H9 (cell line): ENCODE results near the gene SLC27A6. TPM values are rescaled to one million over a fixed set of nuclear protein-coding genes. Genes with fewer than 3 reads are reported as not detected.

Experiments
- DNase-seq: peaks from one replicate; pipeline ENCODE4 v3.0.0-alpha.2; 2017
- H2AFZ ChIP-seq: one replicate; pipeline ENCODE4 v1.6.1; 2013; ENCODE audit warnings: mild to moderate bottlenecking, low read length, control low read depth, moderate library complexity
- H2AK5ac ChIP-seq: 2 replicates; pipeline ENCODE4 v1.6.1; 2013; ENCODE audit warnings: low read length, control low read depth, mixed read lengths; ENCODE audit not compliant: insufficient read length
- H2BK120ac ChIP-seq: one replicate; pipeline ENCODE4 v1.6.1; 2013; ENCODE audit warnings: low read depth, mild to moderate bottlenecking, low read length, control low read depth, inconsistent platforms; ENCODE audit not compliant: poor library complexity, severe bottlenecking
- H2BK12ac ChIP-seq: 2 replicates; pipeline ENCODE4 v1.6.1; 2013; ENCODE audit warnings: low read length, control low read depth, mixed read lengths, low read depth; ENCODE audit not compliant: insufficient read length
- H2BK15ac ChIP-seq: 2 replicates; pipeline ENCODE4 v1.6.1; 2013; ENCODE audit warnings: low read depth, low read length, control low read depth
- H2BK20ac ChIP-seq: one replicate; pipeline ENCODE4 v1.6.1; 2013; ENCODE audit warnings: low read depth, mild to moderate bottlenecking, low read length, control low read depth, inconsistent platforms; ENCODE audit not compliant: poor library complexity, severe bottlenecking
- H2BK5ac ChIP-seq: 2 replicates; pipeline ENCODE4 v1.6.1; 2013; ENCODE audit warnings: low read length, control low read depth, mixed read lengths; ENCODE audit not compliant: insufficient read length
- H3K14ac ChIP-seq: 2 replicates; pipeline ENCODE4 v1.6.1; 2013; ENCODE audit warnings: low read length, control low read depth; ENCODE audit not compliant: insufficient read depth
- H3K18ac ChIP-seq: 2 replicates; pipeline ENCODE4 v1.6.1; 2013; ENCODE audit warnings: low read depth, mild to moderate bottlenecking, mixed read lengths, low read length, control low read depth; ENCODE audit not compliant: insufficient read length
- H3K23ac ChIP-seq: 2 replicates; pipeline ENCODE4 v1.6.1; 2013; ENCODE audit warnings: low read length, control low read depth, mixed read lengths, low read depth; ENCODE audit not compliant: insufficient read length
- H3K23me2 ChIP-seq: 2 replicates; pipeline ENCODE4 v1.6.1; 2013; ENCODE audit warnings: low read depth, mild to moderate bottlenecking, mixed read lengths, low read length, control low read depth; ENCODE audit not compliant: insufficient read length, poor library complexity, severe bottlenecking
- H3K27ac ChIP-seq: 2 replicates; pipeline ENCODE4 v1.5.1; 2013; ENCODE audit warnings: low read length, control low read depth, mixed read lengths, low read depth; ENCODE audit not compliant: insufficient read length
- H3K27me3 ChIP-seq: 2 replicates; pipeline ENCODE4 v1.6.1; 2013; ENCODE audit warnings: low read length, control low read depth, inconsistent platforms; ENCODE audit not compliant: insufficient read depth
- H3K4ac ChIP-seq: 2 replicates; pipeline ENCODE4 v1.6.1; 2013; ENCODE audit warnings: low read depth, mild to moderate bottlenecking, control low read depth, inconsistent platforms, low read length, moderate library complexity
- H3K4me1 ChIP-seq: 2 replicates; pipeline ENCODE4 v1.6.1; 2013; ENCODE audit warnings: low read length, control low read depth, inconsistent platforms; ENCODE audit not compliant: insufficient read depth
- H3K4me2 ChIP-seq: 2 replicates; pipeline ENCODE4 v1.6.1; 2013; ENCODE audit warnings: low read length, control low read depth, mixed read lengths; ENCODE audit not compliant: insufficient read length, insufficient read depth
- H3K56ac ChIP-seq: 2 replicates; pipeline ENCODE4 v1.6.1; 2013; ENCODE audit warnings: low read depth, mild to moderate bottlenecking, mixed read lengths, low read length, control low read depth; ENCODE audit not compliant: insufficient read length
- H3K79me1 ChIP-seq: 2 replicates; pipeline ENCODE4 v1.6.1; 2013; ENCODE audit warnings: low read depth, mild to moderate bottlenecking, moderate library complexity, low read length, control low read depth, inconsistent platforms; ENCODE audit not compliant: insufficient read depth, poor library complexity, severe bottlenecking
- H3K79me2 ChIP-seq: 2 replicates; pipeline ENCODE4 v1.6.1; 2013; ENCODE audit warnings: low read length, control low read depth, inconsistent platforms; ENCODE audit not compliant: insufficient read depth
- H3K9ac ChIP-seq: 2 replicates; pipeline ENCODE4 v1.6.1; 2013; ENCODE audit warnings: low read length, control low read depth, mixed read lengths; ENCODE audit not compliant: insufficient read length; ENCODE audit errors: extremely low read depth
- H3K9me3 ChIP-seq: one replicate; pipeline ENCODE4 v1.6.1; 2013; ENCODE audit warnings: low read depth, low read length, inconsistent platforms; ENCODE audit not compliant: control insufficient read depth
- H3T11ph ChIP-seq: one replicate; pipeline ENCODE4 v1.6.1; 2013; ENCODE audit warnings: mild to moderate bottlenecking, low read length, control low read depth, inconsistent platforms
- H4K20me1 ChIP-seq: one replicate; pipeline ENCODE4 v1.6.1; 2013; ENCODE audit not compliant: control insufficient read depth, insufficient read length, insufficient read depth
- H4K5ac ChIP-seq: 2 replicates; pipeline ENCODE4 v1.6.1; 2013; ENCODE audit warnings: low read depth, mild to moderate bottlenecking, mixed read lengths, low read length, control low read depth; ENCODE audit not compliant: insufficient read length
- H4K8ac ChIP-seq: replicated peaks from 2 replicates; pipeline ENCODE4 v1.6.1; 2013; ENCODE audit warnings: low read length, control low read depth, mixed read lengths, low read depth; ENCODE audit not compliant: insufficient read length
- H4K91ac ChIP-seq: 2 replicates; pipeline ENCODE4 v1.6.1; 2013; ENCODE audit warnings: low read depth, mild to moderate bottlenecking, moderate library complexity, mixed read lengths, low read length, control low read depth; ENCODE audit not compliant: insufficient read length
- H3K27ac Mint-ChIP-seq, 3 experiments: 2 replicates in 2 of 3; 3 replicates in 1 of 3; pipeline ENCODE4 v1.8.0; 2020 to 2021; ENCODE audit warnings: mixed read lengths in 3 of 3, mild to moderate bottlenecking in 1 of 3, moderate library complexity in 1 of 3
- H3K27me3 Mint-ChIP-seq: 2 replicates; pipeline ENCODE4 v1.8.0; 2021; ENCODE audit warnings: low read depth, mild to moderate bottlenecking, moderate library complexity, mixed read lengths
- H3K36me3 Mint-ChIP-seq, 3 experiments: 2 replicates in 2 of 3; 3 replicates in 1 of 3; pipeline ENCODE4 v1.8.0; 2020 to 2021; ENCODE audit warnings: low read depth in 3 of 3, mixed read lengths in 3 of 3; ENCODE audit not compliant: insufficient read depth in 1 of 3
- H3K4me1 Mint-ChIP-seq, 2 experiments: 2 replicates each; pipeline ENCODE4 v1.8.0; 2020; ENCODE audit warnings: mixed read lengths in 2 of 2
- H3K4me3 Mint-ChIP-seq, 2 experiments: 2 replicates in 1 of 2; 3 replicates in 1 of 2; pipeline ENCODE4 v1.8.0; 2020 to 2021; ENCODE audit warnings: mild to moderate bottlenecking in 2 of 2, mixed read lengths in 2 of 2, moderate library complexity in 1 of 2
- H3K9me3 Mint-ChIP-seq, 2 experiments: 2 replicates in 1 of 2; 3 replicates in 1 of 2; pipeline ENCODE4 v1.8.0; 2020; ENCODE audit warnings: mild to moderate bottlenecking in 2 of 2, mixed read lengths in 2 of 2, moderate library complexity in 1 of 2
- CTCF ChIP-seq: fragments of 200-600 bp; sonication (generic); conservative IDR thresholded peaks from 3 replicates; pipeline ENCODE4 v1.8.0; 2021; ENCODE audit warnings: antibody characterized with exemption, mild to moderate bottlenecking
- WGBS: extraction: QIAGEN DNeasy Blood & Tissue Kit; methylation state at CpG from one replicate; pipeline ENCODE4 v1.1.7; 2013; ENCODE audit warnings: missing lambda C conversion rate, low lambda C conversion rate, mixed read lengths; ENCODE audit not compliant: insufficient read length; ENCODE audit errors: extremely low coverage; 5-methylcytosine and 5-hydroxymethylcytosine counted together
- total RNA-seq: library from RNA; stranded (reverse); gene quantifications from 2 replicates; pipeline ENCODE4 v1.2.1, GENCODE V29; 2021

SLC27A6 gene
- total RNA-seq, 1 experiment from 2014 or later = 3.0 TPM

DNA sequence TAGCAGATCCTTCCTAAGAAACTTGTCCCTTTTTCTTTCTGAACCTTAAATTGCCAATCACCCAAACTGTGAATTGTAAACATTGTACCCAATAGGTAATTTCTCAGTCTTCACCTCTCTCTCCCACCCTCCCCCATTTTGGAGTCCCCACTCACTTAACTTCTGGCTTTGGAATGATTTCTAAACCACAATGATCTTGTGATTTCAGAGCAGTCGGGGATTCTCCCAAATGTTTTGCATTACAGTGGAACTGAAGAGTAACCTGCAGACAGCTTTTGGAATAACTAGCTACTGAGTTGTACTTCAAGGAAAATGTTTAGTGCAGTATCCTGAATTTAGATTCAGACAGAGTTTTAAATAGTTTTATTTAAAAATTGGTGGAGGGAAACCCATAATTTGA lies 19.2 kb downstream of the SLC27A6 start:
- peaks cover 12 to 15% of the 10 kb centered on the region in 2 experiments for H3K4me1 Mint-ChIP-seq
- Histone ChIP-seq H4K20me1 (no peaks in the 10 kb centered on the region), H3K4ac (no peak overlapping the region), H2BK15ac (no peak overlapping the region), H3K18ac (no peak overlapping the region), H3T11ph (no peak overlapping the region), H3K9me3 (no peaks in the 10 kb centered on the region), H2BK12ac (no peak overlapping the region), H3K56ac (no peak overlapping the region), H2AFZ (peak overlapping the region; percentile 70), H3K23ac (no peak overlapping the region), H3K79me2 (no peaks in the 10 kb centered on the region), H3K4me1 (peaks cover 3% of the 10 kb centered on the region; the same call in 1 of the 2 replicates), H3K4me2 (peak overlapping the region; percentile 21), H2BK20ac (no peak overlapping the region), H4K8ac (no peak overlapping the region), H2BK5ac (no peak overlapping the region), H3K27ac (no peak overlapping the region), H3K79me1 (no peaks in the 10 kb centered on the region), H3K27me3 (no peaks in the 10 kb centered on the region), H3K9ac (no peak overlapping the region), H4K5ac (no peak overlapping the region), H4K91ac (no peak overlapping the region), H3K23me2 (no peaks in the 10 kb centered on the region), H2BK120ac (no peak overlapping the region), H3K14ac (no peak overlapping the region; the same call in 1 of the 2 replicates), H2AK5ac (no peak overlapping the region)
- DNase-seq = no peak
- H3K27ac Mint-ChIP-seq = peak overlapping the region; percentile 6 to 79 (median 49); a peak in 5 of 7 replicates
- no CpG with 5 or more reads among the region's 1 CpG for WGBS
- TF ChIP-seq CTCF = no peak
- H3K27me3 Mint-ChIP-seq = no peaks in the 10 kb centered on the region; the same call in 1 of the 2 replicates
- H3K36me3 Mint-ChIP-seq = no peaks in the 10 kb centered on the region
- H3K4me3 Mint-ChIP-seq = no peak overlapping the region
- H3K9me3 Mint-ChIP-seq = no peaks in the 10 kb centered on the region
